GM21367 (cell line): Measurements from ENCODE around the gene ZNF695.

Experiments used
- ATAC-seq: cut with Tn5 transposase; IDR thresholded peaks from one replicate; pipeline ENCODE4 v1.9.1; 2021; ENCODE audit not compliant: unreplicated experiment

ZNF695 gene

DNA sequence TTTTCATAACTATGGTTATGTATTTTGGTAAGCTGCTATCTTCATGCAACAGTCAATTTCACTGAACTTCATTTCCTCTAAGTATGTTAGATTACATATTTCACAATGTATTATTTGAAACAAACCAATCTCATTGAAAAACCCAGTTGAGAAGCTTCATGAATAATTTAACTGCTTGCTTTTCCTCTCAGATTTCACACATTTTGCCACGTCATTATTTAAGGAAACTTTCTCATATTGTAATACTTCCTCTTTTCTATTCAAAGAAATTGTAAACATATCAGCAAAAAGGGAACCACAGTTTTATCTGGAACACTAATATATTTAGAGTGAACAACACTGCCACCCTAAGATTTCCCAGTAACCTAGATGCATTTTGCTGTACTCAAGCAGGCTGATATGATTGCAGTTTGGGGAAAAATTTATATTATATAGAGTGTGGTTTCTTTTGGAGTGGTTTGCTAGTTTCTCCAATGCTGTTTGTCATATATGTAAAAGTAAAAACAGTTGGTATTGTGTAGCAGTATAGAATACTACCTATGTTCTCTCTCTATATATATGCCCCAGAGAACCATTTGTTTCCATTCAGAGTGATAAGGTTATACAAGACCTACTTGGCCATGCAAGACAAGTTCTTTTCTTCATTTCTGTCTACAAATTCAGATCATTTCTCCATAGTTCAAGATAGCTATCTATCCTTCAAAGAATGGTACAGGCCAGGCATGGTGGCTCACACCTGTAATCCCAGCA is 47.7 kb downstream of the ZNF695 start:
- ATAC-seq: peak; percentile 73

DNA sequence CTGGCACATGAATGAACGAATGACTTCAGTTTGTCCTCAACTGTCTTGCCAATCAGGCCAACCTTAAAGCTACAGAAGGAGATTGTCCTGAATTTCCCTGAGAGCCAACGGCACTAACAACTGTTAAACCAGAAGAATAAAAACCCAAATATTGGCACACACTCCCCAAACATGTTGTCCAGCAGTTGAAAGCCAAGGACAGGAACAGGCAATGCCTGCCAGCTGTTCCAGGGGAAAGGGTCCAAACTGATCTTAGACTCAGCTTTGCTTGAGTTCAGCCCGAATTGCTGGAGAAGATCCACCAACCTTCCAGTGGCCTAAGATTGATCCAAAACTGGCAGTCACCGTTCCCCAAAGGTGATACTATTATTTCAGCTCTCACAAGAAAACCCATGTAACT is 53.7 kb downstream of the ZNF695 start:
- ATAC-seq: no peak

DNA sequence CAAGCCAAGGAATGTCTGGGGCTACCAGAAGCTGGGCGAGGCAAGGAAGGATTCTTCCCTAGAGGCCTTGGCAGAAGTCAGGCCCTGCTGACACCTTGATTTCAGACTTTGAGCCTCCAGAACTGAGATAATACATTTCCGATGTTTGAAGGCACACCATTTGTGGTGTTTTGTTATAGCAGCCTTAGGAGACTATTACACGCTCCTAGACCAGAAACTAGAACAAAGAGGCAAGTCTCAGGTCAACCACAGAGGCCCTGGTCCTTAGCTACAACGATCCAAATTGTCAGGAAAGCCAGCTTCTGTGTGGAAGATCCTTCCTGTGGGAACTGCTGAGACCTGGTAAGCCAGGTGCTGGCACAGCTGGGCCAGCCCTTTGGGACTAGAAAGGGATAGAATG is 56.4 kb downstream of the ZNF695 start:
- no peak for ATAC-seq

DNA sequence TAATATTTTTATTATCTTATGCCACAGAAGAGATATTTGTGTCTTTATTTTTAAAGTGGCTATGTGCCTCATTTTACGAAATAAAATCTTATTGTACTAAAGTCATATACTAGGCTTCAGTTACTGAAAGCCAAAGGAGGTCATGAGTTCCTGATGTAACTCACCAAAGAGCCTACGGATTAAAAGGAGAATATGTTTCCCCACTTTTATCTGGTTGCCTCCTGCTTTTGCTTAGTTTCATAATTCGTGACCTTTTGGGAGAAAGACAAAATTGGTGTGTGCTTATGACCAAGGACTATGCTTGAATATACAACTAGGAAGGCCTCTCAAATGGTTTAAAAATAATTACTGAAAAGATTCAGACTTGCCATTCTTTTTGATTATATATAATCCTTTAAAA is 57.9 kb downstream of the ZNF695 start:
- ATAC-seq: no peak

DNA sequence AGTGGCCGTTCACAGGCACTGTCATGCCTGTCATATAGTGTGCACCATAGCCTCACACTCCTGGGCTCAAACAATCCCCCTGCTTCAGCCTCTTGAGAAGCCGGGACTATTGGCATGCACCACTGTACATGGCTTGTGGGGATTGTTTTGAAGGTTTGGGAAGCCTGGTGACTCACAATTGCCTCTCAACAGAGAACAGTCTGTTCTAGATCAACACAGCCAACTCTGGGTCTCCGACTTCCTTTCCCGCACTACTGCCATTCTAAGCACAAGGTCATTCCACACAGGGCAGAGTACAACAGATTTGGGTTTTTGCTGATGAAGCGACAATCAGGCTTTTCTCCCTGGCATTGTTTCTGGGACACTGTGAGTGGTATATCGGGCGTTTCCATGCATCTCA is 60.6 kb downstream of the ZNF695 start:
- no peak for ATAC-seq

DNA sequence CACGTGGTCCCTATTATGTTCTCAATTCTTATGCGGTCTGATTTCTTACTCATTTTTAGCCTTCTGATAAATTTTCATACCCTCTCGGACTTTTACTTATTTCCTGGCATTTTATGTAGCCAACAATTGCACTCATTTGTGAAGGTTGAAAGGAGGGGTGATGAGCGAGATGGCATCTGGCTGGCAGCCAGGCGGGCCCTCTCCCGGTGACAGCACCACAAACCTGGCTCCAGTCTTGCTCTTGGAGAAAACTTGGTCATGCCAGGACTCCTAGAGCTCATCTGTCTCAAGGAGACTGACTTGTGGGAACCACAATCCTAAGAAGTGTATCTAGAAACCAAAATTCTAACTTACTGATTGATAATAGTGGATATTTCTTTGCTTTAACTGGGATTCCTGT is 61.5 kb downstream of the ZNF695 start:
- ATAC-seq: no peak
